H7 (cell line): Measurements from ENCODE around the gene CCT6B. TPM values are rescaled to one million over a fixed set of nuclear protein-coding genes. Genes with fewer than 3 reads are reported as not detected.

ENCODE experiments used
- DNase-seq: peaks from one replicate; pipeline ENCODE4 v3.0.0; 2012
- H3K27me3 ChIP-seq: 2 replicates; pipeline ENCODE4 v1.6.0; 2011; ENCODE audit warnings: mild to moderate bottlenecking, low read length; ENCODE audit not compliant: control insufficient read depth, insufficient read depth
- H3K36me3 ChIP-seq: replicated peaks from 2 replicates; pipeline ENCODE4 v1.5.1; 2011; ENCODE audit warnings: low read length; ENCODE audit not compliant: control insufficient read depth, insufficient read depth
- H3K4me3 ChIP-seq: 2 replicates; pipeline ENCODE4 v1.5.1; 2011; ENCODE audit warnings: low read depth, mild to moderate bottlenecking, control low read depth, low read length, moderate library complexity; ENCODE audit not compliant: insufficient read depth
- total RNA-seq: library from RNA; depleted of rRNA; stranded (reverse); fragments of >200 nt; shearing (Covaris generic); gene quantifications from 2 replicates; pipeline ENCODE4 v1.2.3, GENCODE V29; 2014

The CCT6B gene
- total RNA-seq, 1 experiment from 2014 or later = 0.48 TPM

GRCh38 chr17:34991606-34992005 is 30.3 kb upstream of the CCT6B start:
- Histone ChIP-seq H3K4me3 (no peak overlapping the region), H3K27me3 (no peaks in the 10 kb centered on the region), H3K36me3 (peaks cover 77% of the 10 kb centered on the region)
- DNase-seq = no peak

GRCh38 chr17:34990921-34991365 is 29.7 kb upstream of the CCT6B start:
- peaks cover 74% of the 10 kb centered on the region for H3K36me3 ChIP-seq
- no peaks in the 10 kb centered on the region for H3K27me3 ChIP-seq
- no peak for DNase-seq
- no peak overlapping the region for H3K4me3 ChIP-seq

- Histone ChIP-seq H3K36me3 (peaks cover 63% of the 10 kb centered on the region), H3K27me3 (no peaks in the 10 kb centered on the region), H3K4me3 (no peak overlapping the region)
- no peak for DNase-seq
Measured at GRCh38 chr17:34989473-34989872, 28.2 kb upstream of the CCT6B start.

GRCh38 chr17:34988644-34989043 is 27.4 kb upstream of the CCT6B start:
- Histone ChIP-seq H3K27me3 (no peaks in the 10 kb centered on the region), H3K4me3 (no peak overlapping the region), H3K36me3 (peaks cover 55% of the 10 kb centered on the region)
- DNase-seq = no peak

GRCh38 chr17:34987232-34987631 is 26.0 kb upstream of the CCT6B start:
- Histone ChIP-seq H3K4me3 (no peak overlapping the region), H3K27me3 (no peaks in the 10 kb centered on the region), H3K36me3 (peaks cover 47% of the 10 kb centered on the region)

GRCh38 chr17:34981538-34982241 is 20.4 kb upstream of the CCT6B start:
- no peaks in the 10 kb centered on the region for H3K27me3 ChIP-seq
- peak overlapping the region; percentile 93 for H3K4me3 ChIP-seq
- DNase-seq = peak; percentile 4
- peaks cover 11% of the 10 kb centered on the region for H3K36me3 ChIP-seq

More at GRCh38 chr17:34987232-34987631, 26.0 kb upstream of the CCT6B start:
- DNase-seq = no peak

- peak; percentile 93 for DNase-seq
- Histone ChIP-seq H3K27me3 (no peaks in the 10 kb centered on the region), H3K36me3 (peaks cover 8% of the 10 kb centered on the region), H3K4me3 (peak overlapping the region; percentile 93)
Measured at GRCh38 chr17:34980681-34981537, 19.6 kb upstream of the CCT6B start.

GRCh38 chr17:34980353-34980680 is 19.1 kb upstream of the CCT6B start, which contains the start of gene LIG3:
Gene LIG3, plus strand, starts transcription at chr17:34980512. Its CDS starts 2,494 bp downstream, at chr17:34983006.
- Histone ChIP-seq H3K36me3 (peaks cover 7% of the 10 kb centered on the region), H3K4me3 (peak within 1 kb of the TSS; percentile 93), H3K27me3 (no peaks in the 10 kb centered on the region)
- DNase-seq = peak; percentile 98

- H3K27me3 ChIP-seq = no peaks in the 10 kb centered on the region
- peak; percentile 41 for DNase-seq
- H3K4me3 ChIP-seq = peak overlapping the region; percentile 93
- peaks cover 7% of the 10 kb centered on the region for H3K36me3 ChIP-seq
Measured at GRCh38 chr17:34979650-34980352, 18.5 kb upstream of the CCT6B start.

- Histone ChIP-seq H3K36me3 (peaks cover 6% of the 10 kb centered on the region), H3K27me3 (no peaks in the 10 kb centered on the region), H3K4me3 (no peak overlapping the region)
- peak; percentile 9 for DNase-seq
Measured at GRCh38 chr17:34979153-34979552, 17.9 kb upstream of the CCT6B start.

- Histone ChIP-seq H3K4me3 (no peak overlapping the region), H3K36me3 (no peaks in the 10 kb centered on the region), H3K27me3 (no peaks in the 10 kb centered on the region)
- no peak for DNase-seq
Measured at GRCh38 chr17:34974794-34975785, 13.8 kb upstream of the CCT6B start.

- no peak for DNase-seq
- Histone ChIP-seq H3K27me3 (no peaks in the 10 kb centered on the region), H3K36me3 (no peaks in the 10 kb centered on the region), H3K4me3 (no peak overlapping the region)
Measured at GRCh38 chr17:34974179-34974578, 12.9 kb upstream of the CCT6B start.

- H3K27me3 ChIP-seq = peaks cover 4% of the 10 kb centered on the region; the same call in 1 of the 2 replicates
- no peak overlapping the region for H3K4me3 ChIP-seq
- DNase-seq = no peak
- peaks cover under 1% of the 10 kb centered on the region for H3K36me3 ChIP-seq
Measured at GRCh38 chr17:34958438-34958837, 2.8 kb downstream of the CCT6B start.
